Adipose tissue (tissue), 3 donors: ENCODE results near the gene KIF3C. TPM values are rescaled to one million over a fixed set of nuclear protein-coding genes. Genes with fewer than 3 reads are reported as not detected.
"Not testable (repeated sequence)": the region's sequence is repeated elsewhere in the genome, so short reads cannot be mapped to it uniquely, and the experiment has no call there.

Source experiments
- H3K27ac ChIP-seq: one replicate; pipeline ENCODE4 v1.5.1; 2013; ENCODE audit warnings: low read depth, low read length
- WGBS, 3 donors: extraction: QIAGEN DNeasy Blood & Tissue Kit; methylation state at CpG; one replicate each; pipeline ENCODE4 v1.1.7; 2013; 5-methylcytosine and 5-hydroxymethylcytosine counted together
- polyA plus RNA-seq, 3 donors: library from polyadenylated mRNA; stranded (reverse); fragments of 200-250 nt; gene quantifications; one replicate each; pipeline ENCODE4 v1.2.3, GENCODE V29; 2013
- donor health status: healthy with polysubstance abuse.
- donor health status: Bipolar disorder and iron deficiency.
- donor health status: healthy.

The KIF3C gene
- polyA plus RNA-seq, 3 donors: 1.5 to 5.5 (median 1.9) TPM

DNA sequence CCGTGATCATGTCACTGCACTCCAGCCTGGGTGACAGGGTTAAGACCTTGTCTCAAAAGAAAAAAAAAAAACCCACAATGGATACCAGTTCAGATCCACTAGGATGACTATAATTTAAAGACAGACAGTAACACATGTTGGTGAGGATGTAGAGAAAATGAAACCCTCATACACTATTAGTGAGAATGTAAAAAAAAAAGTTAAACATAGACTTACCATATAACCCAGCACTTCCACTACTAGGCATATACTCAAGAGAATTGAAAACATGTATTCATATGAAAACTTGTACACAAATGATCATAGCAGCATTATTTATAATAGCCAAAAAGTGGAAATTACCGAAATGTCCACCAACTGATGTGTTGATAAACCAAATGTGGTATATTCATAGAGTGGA lies 48.7 kb downstream of the KIF3C start:
- no peak overlapping the region for H3K27ac ChIP-seq
- 97 to 99% (median 99%) methylated on average over 2 of the region's 2 CpGs for WGBS, 3 donors

DNA sequence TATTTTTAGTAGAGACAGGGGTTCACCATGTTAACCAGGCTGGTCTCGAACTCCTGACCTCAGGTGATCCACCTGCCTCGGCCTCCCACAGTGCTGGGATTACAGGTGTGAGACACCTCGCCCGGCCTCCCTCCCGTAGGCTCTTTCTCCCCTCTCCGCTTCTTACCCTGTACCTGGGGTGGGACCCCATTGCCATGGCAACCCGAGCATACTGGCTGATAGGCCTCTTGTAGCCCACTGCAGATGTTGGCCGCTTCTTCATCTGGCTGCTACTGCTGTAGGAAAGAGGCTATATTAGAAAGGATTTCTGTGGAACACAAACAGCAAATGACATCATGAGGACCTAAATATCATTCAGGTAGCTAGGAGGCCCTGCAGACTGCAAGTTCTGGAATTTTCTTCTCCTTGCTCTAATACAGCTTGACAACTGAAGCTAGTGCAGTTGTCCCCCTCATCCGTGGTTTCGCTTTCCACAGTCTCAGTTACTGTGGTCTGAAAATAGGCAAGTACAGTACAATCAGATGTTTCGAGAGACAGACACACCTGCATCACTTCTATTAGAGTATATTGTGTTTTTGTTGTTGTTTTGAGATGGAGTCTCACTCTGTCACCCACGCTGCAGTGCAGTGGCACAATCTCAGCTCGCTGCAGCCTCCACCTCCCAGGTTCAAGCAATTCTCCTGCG lies 52.4 kb downstream of the KIF3C start:
- H3K27ac ChIP-seq: no peak overlapping the region
- 92 to 97% (median 96%) methylated on average over 14 of the region's 14 CpGs for WGBS, 3 donors

DNA sequence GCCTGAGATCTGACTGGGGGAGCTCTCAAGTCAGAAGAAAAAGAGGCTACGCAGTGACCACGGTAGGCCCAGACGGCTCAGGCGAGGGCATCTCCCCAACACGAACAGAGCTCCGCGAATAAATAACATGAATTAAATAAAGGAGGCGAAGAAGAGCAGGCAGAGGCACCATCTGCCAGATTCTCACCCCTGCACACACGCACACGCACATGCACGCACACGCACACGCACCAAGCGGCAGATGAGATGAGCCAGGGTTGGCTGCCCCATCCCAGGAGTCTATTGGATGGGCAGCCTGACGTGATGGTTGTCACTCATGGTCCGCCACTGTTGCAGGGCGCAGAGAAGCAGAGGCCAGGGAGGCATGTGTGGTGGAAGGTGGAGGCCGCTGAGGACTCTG lies 53.6 kb downstream of the KIF3C start:
- 94 to 96% (median 96%) methylated on average over 18 of the region's 18 CpGs for WGBS, 3 donors
- H3K27ac ChIP-seq: no peak overlapping the region

DNA sequence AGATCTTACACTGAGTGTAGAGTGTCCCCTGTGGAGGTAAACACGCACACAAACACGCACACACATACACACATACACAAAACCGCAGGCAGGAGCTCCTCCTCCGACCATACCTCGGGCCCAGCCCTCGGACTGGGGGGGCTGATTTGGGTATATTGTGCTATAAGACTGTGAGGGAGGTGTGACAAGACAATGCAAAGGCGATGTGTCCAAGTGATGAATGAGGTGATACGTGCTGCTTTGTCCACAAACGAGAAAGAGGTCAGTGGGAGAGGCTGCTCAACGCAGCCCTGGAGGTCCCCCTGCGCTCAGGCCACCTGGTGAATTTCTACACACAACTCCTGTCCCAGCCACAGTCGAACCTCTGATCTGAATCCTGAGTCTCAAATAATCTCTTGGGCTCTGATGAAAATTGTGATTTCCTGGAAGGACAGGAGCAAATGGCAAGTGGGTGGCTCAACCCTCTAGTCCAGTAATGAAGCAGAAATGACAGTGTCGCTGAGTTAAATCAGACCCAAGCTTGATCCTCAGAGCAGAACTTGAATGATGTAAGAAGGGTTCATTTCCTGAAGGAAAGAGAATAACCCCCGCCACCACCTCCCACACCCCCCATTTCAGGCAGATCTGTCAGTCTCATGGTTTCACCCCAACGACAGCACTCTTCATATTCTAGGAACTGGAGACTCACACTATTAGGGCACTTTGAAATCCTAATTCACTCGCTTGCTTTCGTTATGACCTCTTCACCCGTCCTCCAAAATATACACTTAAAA lies 55.1 kb downstream of the KIF3C start:
- no peak overlapping the region for H3K27ac ChIP-seq
- WGBS, 3 donors: 77 to 79% (median 78%) methylated on average over 18 of the region's 18 CpGs

DNA sequence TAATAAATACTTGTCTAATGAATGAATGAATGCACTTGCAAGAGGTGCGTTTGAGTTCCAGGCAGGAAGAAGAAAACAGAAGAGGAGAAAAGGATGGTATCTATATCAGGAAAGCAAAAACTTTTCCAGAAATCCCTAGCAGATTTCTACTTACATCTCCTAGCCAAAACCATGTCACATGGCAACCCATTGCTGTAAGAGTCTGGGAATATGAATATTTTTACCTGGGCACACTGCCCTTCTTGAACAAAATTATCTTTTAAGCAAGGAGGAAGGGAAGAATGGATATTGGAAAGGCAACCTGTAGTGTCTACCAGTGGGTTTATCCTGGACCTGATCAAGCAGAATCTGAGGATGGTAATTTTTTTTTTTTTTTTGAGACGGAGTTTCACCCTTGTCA lies 59.8 kb downstream of the KIF3C start:
- WGBS, 3 donors: 76 to 81% (median 79%) methylated on average over 1 to 2 of the region's 2 CpGs
- H3K27ac ChIP-seq: no peak overlapping the region

DNA sequence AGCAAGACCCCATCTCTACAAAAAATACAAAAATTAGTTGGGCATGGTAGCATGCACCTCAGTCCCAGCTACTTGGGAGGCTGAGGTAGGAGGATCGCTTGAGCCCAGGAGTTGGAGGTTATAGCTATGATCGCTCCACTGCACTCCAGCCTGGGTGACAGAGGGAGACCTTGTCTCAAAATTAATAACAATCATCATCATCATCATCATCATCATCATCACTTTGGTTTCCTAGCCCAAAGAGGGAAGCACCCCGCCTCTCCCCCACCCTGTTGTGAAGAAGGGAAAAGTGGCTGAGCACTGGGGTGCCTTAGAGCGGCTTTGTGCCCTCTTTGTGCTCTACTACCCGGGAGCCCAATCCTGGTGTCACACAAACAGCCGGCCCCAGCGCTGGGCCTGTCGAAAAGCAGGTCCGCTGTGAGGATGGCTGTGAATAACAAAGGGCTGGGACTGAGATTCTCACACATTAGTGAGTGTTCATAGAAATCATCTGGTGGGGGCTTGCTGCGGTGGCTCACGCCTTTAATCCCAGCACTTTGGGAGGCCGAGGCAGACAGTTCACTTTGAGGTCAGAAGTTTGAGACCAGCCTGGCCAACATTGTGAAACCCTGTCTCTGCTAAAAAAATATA lies 61.4 kb downstream of the KIF3C start:
- no peak overlapping the region for H3K27ac ChIP-seq
- WGBS, 3 donors: 77 to 84% (median 81%) methylated on average over 12 of the region's 12 CpGs

DNA sequence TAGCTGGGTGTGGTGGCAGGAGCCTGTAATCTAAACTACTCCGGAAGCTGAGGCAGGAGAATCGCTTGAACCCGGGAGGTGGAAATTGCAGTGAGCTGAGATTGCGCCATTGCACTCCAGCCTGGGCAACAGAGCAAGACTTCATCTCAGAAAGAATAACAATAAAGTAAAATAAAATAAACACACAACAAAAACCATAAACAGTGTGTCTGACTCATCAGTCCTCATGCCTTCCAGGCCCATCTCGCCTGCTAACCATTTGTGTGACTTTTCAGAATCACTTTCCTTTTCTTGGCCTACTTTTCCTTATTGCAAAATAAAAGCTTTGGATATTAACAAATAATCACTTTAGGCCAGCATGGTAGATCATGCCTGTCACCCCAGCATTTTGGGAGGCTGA lies 62.0 kb downstream of the KIF3C start:
- no peak overlapping the region for H3K27ac ChIP-seq
- 84 to 98% (median 85%) methylated on average over 5 of the region's 5 CpGs for WGBS, 3 donors

DNA sequence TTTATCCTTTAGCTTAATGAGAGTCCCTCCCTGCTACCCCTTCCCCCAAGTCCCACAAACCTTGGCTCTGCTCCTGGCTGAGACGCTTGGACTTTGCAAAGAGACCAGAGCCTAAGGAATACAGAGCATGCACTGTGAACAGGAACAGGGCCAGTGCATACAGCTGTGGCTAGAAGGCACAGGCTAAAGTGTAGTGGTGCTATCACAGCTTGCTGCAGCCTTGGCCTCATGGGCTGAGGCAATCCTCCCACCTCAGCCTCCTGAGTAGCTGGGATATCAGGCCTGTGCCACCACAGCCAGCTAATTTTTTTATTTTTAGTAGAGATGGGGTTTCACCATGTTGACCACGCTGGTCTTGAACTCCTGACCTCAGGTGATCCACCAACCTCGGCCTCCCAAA lies 64.5 kb downstream of the KIF3C start:
- H3K27ac ChIP-seq: no peak overlapping the region
- WGBS, 3 donors: 83 to 97% (median 87%) methylated on average over 3 of the region's 3 CpGs

DNA sequence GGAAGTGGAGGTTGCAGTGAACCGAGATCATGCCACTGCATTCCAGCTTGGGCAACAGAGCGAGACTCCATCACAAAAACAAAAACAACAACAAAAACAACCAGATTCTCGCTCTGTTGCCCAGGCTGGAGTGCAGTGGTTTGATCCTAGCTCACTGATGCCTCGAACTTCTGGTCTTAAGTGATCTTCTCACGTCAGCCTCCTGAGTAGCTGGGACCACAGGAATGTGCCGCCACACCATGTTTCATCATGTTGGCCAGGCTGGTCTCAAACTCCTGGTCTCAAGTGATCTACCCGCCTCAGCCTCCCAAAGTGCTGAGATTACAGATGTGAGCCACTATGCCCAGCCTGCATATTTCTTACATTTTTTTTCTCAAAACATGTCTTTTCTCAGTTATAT lies 64.9 kb downstream of the KIF3C start:
- not testable (repeated sequence) for H3K27ac ChIP-seq
- 80 to 81% (median 80%) methylated on average over 7 of the region's 7 CpGs for WGBS, 3 donors

DNA sequence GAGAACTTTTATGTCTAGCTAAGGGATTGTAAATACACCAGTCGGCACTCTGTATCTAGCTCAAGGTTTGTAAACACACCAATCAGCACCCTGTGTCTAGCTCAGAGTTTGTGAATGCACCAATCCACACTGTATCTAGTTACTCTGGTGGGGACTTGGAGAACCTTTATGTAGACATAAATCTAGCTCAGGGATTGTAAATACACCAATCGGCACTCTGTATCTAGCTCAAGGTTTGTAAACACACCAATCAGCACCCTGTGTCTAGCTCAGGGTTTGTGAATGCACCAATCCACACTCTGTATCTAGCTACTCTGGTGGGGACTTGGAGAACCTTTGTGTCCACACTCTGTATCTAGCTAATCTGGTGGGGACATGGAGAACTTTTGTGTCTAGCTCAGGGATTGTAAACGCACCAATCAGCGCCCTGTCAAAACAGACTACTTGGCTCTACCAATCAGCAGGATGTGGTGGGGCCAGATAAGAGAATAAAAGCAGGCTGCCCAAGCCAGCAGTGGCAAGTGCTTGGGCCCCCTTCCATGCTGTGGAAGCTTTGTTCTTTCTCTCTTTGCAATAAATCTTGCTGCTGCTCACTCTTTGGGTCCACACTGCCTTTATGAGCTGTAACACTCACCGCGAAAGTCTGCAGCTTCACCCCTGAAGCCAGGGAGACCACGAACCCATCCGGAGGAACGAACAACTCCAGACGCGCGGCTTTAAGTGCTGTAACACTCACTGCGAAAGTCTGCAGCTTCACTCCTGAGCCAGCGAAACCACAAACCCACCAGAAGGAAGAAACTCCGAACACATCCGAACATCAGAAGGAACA lies 66.1 kb downstream of the KIF3C start:
- H3K27ac ChIP-seq: not testable (repeated sequence)
- 43 to 78% (median 47%) methylated on average over 16 of the region's 16 CpGs for WGBS, 3 donors

DNA sequence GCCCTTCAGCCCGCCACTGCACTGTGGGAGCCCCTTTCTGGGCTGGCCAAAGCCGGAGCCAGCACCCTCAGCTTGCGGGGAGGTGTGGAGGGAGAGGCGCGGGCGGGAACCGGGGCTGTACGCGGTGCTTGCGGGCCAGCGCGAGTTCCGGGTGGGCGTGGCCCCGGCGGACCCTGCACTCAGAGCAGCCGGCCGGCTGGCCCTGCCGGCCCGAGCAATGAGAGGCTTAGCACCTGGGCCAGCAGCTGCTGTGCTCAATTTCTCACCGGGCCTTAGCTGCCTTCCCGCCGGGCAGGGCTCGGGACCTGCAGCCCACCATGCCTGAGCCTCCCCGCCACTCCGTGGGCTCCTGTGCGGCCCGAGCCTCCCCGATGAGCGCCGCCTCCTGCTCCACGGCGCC lies 66.9 kb downstream of the KIF3C start:
- H3K27ac ChIP-seq: not testable (repeated sequence)
- 96 to 97% (median 97%) methylated on average over 18 to 31 of the region's 33 CpGs for WGBS, 3 donors

DNA sequence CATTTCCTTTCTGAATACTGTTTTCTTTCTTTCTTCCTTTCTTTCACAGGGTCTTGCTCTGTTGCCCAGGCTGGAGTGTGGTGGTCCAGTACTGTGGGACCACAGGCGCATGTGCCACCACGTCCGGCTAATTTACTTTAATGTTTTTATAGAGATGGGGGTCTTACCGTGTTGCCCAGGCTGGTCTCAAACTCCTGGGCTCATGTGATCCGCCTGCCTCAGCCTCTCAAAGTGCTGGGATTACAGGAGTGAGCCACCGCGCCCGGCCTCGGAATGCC lies 68.7 kb downstream of the KIF3C start:
- H3K27ac ChIP-seq: not testable (repeated sequence)
- 80 to 91% (median 90%) methylated on average over 9 of the region's 9 CpGs for WGBS, 3 donors

DNA sequence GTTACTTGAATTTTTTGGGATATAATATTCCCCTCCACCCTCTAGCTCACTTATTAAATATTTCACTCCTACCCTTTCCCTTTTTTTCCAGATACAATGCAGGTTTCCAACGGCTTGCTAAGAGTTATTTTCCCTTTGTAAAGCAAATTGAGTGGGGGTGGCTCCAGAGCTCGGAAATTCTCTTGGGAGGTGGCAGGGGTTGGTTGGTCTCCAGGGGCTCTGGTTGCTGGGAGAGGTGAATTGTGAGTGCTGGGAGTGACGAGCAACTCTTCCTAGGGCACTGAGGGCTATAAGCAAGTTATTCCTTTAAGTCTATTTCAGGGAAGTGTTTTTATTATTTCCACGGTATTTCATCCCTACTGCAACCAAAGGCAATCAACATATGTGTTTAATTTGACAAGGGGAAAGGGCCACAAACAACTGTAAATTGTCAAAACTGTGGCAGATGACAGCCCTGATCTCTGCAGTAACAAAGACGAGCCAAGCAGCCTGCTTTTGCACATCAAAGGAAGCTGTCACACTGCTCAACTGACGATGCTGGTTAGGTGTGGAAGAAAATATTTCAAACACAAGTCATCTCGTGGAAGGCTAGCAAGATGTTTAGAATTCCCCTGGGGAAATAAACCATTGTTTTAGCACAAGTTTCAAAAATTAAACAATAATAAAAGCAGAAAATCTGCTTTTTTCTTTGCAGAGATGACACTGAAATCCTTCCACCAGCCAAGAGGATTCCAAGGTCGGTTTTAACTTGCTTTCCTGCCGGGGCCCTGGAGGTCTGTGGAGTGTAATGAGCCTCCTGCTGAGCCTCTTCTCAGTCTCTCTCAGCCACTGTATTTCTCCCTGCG lies 69.2 kb downstream of the KIF3C start:
- no peak overlapping the region for H3K27ac ChIP-seq
- 21 to 39% (median 39%) methylated on average over 10 of the region's 10 CpGs for WGBS, 3 donors

DNA sequence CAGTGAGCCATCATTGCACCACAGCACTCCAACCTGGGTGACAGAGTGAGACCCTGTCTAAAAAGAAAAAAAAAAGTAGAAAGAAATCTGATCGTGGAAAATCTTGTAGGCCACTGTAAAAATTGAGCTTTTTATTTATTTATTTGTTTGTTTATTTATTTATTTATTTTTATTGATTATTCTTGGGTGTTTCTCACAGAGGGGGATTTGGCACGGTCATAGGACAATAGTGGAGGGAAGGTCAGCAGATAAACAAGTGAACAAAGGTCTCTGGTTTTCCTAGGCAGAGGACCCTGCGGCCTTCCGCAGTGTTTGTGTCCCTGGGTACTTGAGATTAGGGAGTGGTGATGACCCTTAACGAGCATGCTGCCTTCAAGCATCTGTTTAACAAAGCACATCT lies 72.7 kb downstream of the KIF3C start:
- WGBS, 3 donors: 71 to 86% (median 86%) methylated on average over 5 of the region's 5 CpGs
- H3K27ac ChIP-seq: not testable (repeated sequence)

DNA sequence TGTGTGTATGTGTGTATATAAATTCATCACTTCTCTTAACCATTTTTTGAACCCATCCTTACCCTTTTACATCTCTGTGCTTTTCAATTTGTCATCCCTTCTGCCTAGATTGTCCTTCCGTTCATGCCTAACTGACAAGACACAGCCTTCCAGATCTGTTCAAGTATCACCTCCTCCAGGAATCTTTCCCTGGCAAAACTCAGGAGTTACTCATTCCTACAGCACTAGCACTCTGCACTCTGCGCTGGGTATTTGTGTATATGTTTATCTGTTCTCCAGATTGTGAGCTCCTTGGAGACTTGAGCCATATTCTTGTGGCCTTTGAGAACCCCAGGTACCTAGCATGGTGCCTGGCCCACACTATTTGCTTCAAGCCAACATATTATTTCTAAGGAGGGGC lies 77.2 kb downstream of the KIF3C start:
- no peak overlapping the region for H3K27ac ChIP-seq
- WGBS, 3 donors: 87 to 94% (median 92%) methylated on average over 2 of the region's 2 CpGs

DNA sequence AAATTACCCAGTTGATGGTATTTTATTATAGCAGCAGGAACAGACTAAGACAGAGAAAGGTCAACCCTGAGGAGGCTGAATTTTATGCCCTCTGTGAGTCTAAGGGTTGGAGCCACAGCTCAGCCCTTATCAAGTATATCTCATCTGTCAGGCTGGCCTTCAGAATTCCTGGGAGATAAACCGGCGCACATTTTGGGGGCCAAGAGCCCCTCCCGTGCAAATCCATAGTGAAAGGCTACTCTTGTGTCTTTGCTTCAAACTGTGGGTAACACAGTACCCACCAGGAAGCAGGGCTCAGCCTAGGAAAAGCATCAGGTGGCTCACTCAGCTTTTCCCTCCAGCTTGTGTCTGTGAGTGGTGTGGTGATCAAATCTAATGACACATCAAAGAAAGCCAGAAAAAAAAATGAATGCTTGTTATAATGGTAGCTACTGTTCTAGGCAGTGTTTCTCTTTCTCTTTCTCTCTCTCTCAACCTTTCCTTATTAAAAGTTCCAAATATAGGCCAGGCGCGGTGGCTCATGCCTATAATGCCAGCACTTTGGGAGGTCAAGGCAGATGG lies 79.0 kb downstream of the KIF3C start:
- no peak overlapping the region for H3K27ac ChIP-seq
- WGBS, 3 donors: 62 to 91% (median 90%) methylated on average over 5 of the region's 5 CpGs

DNA sequence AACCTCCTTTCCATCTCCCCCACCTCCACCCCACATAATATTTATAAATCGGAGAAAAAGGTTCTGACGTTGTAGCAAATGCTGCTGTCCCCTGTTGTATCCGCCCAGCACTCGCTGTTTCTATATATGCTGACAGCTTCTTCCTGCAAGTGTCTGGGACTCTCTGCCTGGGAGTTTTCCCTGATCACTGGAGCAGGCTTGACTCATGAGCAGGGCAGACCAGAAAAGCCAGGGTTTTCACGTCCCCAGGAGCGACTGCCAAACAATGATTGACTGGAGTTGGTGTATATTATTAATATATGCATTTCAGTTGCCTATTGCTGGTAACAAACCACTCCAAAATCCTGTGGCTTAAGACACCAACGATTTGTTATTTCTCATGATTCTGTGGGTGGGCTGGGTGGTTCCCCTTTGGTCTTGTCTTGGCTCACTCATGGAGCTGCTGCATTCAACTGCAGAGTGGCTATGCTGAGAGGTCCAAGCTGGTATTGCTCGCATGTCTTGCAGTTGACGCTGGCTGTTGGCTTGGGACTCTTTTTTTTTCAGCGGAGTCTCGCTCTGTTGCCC lies 82.8 kb downstream of the KIF3C start:
- WGBS, 3 donors: 78 to 82% (median 79%) methylated on average over 11 of the region's 11 CpGs

DNA sequence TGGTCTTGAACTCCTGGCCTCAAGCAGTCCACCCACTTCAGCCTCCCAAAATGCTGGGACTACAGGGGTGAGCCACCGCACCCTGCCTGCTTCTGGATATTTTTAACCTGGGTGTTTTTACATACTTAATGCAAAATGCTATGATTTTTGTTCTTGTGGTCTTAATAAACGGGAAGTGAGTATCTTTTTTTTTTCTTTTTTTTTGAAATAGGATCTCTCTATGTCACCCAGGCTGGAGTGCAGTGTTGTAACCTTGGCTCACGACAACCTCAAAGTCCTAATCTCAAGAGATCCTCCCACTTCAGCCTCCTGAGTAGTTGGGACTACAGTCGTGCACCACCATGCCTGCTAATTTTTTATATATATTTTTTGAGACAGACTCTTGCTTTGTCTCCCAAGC lies 84.8 kb downstream of the KIF3C start:
- WGBS, 3 donors: 53 to 66% (median 54%) methylated on average over 4 of the region's 4 CpGs
- no peak overlapping the region for H3K27ac ChIP-seq

More for the DNA sequence above, 82.8 kb downstream of the KIF3C start:
- H3K27ac ChIP-seq: no peak overlapping the region
